NCI-H2171 (cell line): Measurements from ENCODE around the gene GCA.

Experiments
- DNase-seq: peaks from one replicate; lab custom pipeline; 2025; lab: John Stamatoyannopoulos, UW

The GCA gene

GRCh38 chr2:162343824-162344616 lies at the start of gene GCA:
GCA (plus strand) TSS chr2:162344132; CDS start chr2:162344249, 117 bp downstream.
- DNase-seq: peak; percentile 96

GRCh38 chr2:162295009-162295408 lies 48.9 kb upstream of the GCA start:
- DNase-seq: no peak

GRCh38 chr2:162297925-162298552 lies 45.9 kb upstream of the GCA start:
- peak; percentile 41 for DNase-seq

- no peak for DNase-seq
Observed at GRCh38 chr2:162298669-162299335, 45.1 kb upstream of the GCA start.

- DNase-seq: no peak
Observed at GRCh38 chr2:162300266-162300665, 43.7 kb upstream of the GCA start.

GRCh38 chr2:162301151-162301804 lies 42.7 kb upstream of the GCA start:
- DNase-seq: peak; percentile 47

- DNase-seq: no peak
Observed at GRCh38 chr2:162301877-162302276, 42.1 kb upstream of the GCA start.

GRCh38 chr2:162305901-162306300 lies 38.0 kb upstream of the GCA start:
- DNase-seq: no peak

GRCh38 chr2:162308747-162309503 lies 35.0 kb upstream of the GCA start:
- no peak for DNase-seq

GRCh38 chr2:162312853-162313252 lies 31.1 kb upstream of the GCA start:
- DNase-seq: no peak

- no peak for DNase-seq
Observed at GRCh38 chr2:162315938-162316337, 28.0 kb upstream of the GCA start.

GRCh38 chr2:162316590-162316989 lies 27.3 kb upstream of the GCA start:
- no peak for DNase-seq

GRCh38 chr2:162317058-162317742 lies 26.7 kb upstream of the GCA start:
- no peak for DNase-seq

- DNase-seq: no peak
Observed at GRCh38 chr2:162317861-162318327, 26.0 kb upstream of the GCA start.

- DNase-seq: peak; percentile 50
Observed at GRCh38 chr2:162318328-162319180, 25.4 kb upstream of the GCA start, which contains the start of gene IFIH1. IFIH1 (minus strand) TSS chr2:162318684; CDS start chr2:162318307, 377 bp downstream.

- DNase-seq: no peak
Observed at GRCh38 chr2:162320864-162321517, 22.9 kb upstream of the GCA start.

GRCh38 chr2:162324953-162325352 lies 19.0 kb upstream of the GCA start:
- no peak for DNase-seq

GRCh38 chr2:162327134-162327769 lies 16.7 kb upstream of the GCA start:
- no peak for DNase-seq

- no peak for DNase-seq
Observed at GRCh38 chr2:162327806-162328205, 16.1 kb upstream of the GCA start.
